HEK293 (cell line): ENCODE measurements around the gene CCNI.

Experiments used
- CTCF ChIA-PET: fragments of 350-600 bp; formaldehyde crosslinking; extraction: SDS; loops from one replicate; lab custom pipeline; 2021; ENCODE audit warnings: antibody characterized with exemption; lab: Yijun Ruan, JAX
- POLR2A ChIA-PET: fragments of 300-600 bp; formaldehyde crosslinking; extraction: SDS; loops from one replicate; lab custom pipeline; 2020; ENCODE audit warnings: antibody characterized with exemption, inconsistent platforms; lab: Yijun Ruan, JAX
- H3K27ac ChIP-seq: fragments of 200-500 bp; sonication (Bioruptor generic); 2 replicates; pipeline ENCODE4 v1.5.1; 2014; ENCODE audit warnings: low read depth, low read length, control low read depth, inconsistent platforms; ENCODE audit errors: extremely low read depth
- H3K36me3 ChIP-seq, 2 experiments: fragments of 200-500 bp in 1 of 2; sonication (Bioruptor generic) in 1 of 2; 1 replicate in 1 of 2; 2 replicates in 1 of 2; pipeline ENCODE4 v1.5.1; 2014 to 2017; ENCODE audit warnings: inconsistent platforms in 2 of 2, low read length in 2 of 2; ENCODE audit not compliant: control insufficient read depth in 2 of 2, insufficient read depth in 1 of 2
- H3K4me1 ChIP-seq: fragments of 200-500 bp; sonication (Bioruptor generic); 2 replicates; pipeline ENCODE4 v1.5.1; 2014; ENCODE audit warnings: mild to moderate bottlenecking, low read length, inconsistent platforms; ENCODE audit not compliant: control insufficient read depth, insufficient read depth
- H3K4me3 ChIP-seq: 2 replicates; pipeline ENCODE4 v1.5.1; 2011; ENCODE audit warnings: low read depth, mild to moderate bottlenecking, control low read depth, low read length, moderate library complexity
- H3K9me3 ChIP-seq: fragments of 200-500 bp; sonication (Bioruptor generic); 2 replicates; pipeline ENCODE4 v1.5.1; 2014; ENCODE audit warnings: low read depth, low read length, inconsistent platforms; ENCODE audit not compliant: control insufficient read depth, insufficient read depth
- GFI1B ChIP-seq: fragments of 450-650 bp; formaldehyde crosslinking; IDR thresholded peaks from 2 replicates; pipeline ENCODE4 v1.5.1; 2016; ENCODE audit warnings: missing biosample characterization, missing genetic modification characterization
- GLIS1 ChIP-seq: fragments of 450-650 bp; formaldehyde crosslinking; IDR thresholded peaks from 2 replicates; pipeline ENCODE4 v1.5.1; 2016; ENCODE audit warnings: missing biosample characterization, missing genetic modification characterization
- IKZF3 ChIP-seq: fragments of 450-650 bp; IDR thresholded peaks from 2 replicates; pipeline ENCODE4 v1.5.0; 2018; ENCODE audit warnings: missing biosample characterization, mild to moderate bottlenecking, missing genetic modification characterization, moderate library complexity
- KLF10 ChIP-seq: fragments of 450-650 bp; IDR thresholded peaks from 2 replicates; pipeline ENCODE4 v1.5.1; 2018; ENCODE audit warnings: missing biosample characterization, mild to moderate bottlenecking, missing genetic modification characterization
- MZF1 ChIP-seq: fragments of 450-650 bp; formaldehyde crosslinking; IDR thresholded peaks from 2 replicates; pipeline ENCODE4 v1.5.1; 2017; ENCODE audit warnings: missing biosample characterization, missing genetic modification characterization, borderline replicate concordance
- OSR2 ChIP-seq: fragments of 450-650 bp; formaldehyde crosslinking; IDR thresholded peaks from 2 replicates; pipeline ENCODE4 v1.5.1; 2016; ENCODE audit warnings: missing biosample characterization, missing genetic modification characterization
- ZFP3 ChIP-seq: fragments of 450-650 bp; formaldehyde crosslinking; IDR thresholded peaks from 2 replicates; pipeline ENCODE4 v1.5.1; 2016; ENCODE audit warnings: low read depth, missing biosample characterization, missing genetic modification characterization
- ZNF24 ChIP-seq: fragments of 450-650 bp; formaldehyde crosslinking; IDR thresholded peaks from 2 replicates; pipeline ENCODE4 v1.5.1; 2016; ENCODE audit warnings: missing biosample characterization, missing genetic modification characterization
- ZNF510 ChIP-seq: fragments of 450-650 bp; formaldehyde crosslinking; IDR thresholded peaks from 2 replicates; pipeline ENCODE4 v1.5.1; 2018; ENCODE audit warnings: mild to moderate bottlenecking, missing genetic modification characterization, missing biosample characterization; ENCODE audit not compliant: insufficient replicate concordance
- ZNF544 ChIP-seq: fragments of 450-650 bp; formaldehyde crosslinking; IDR thresholded peaks from 2 replicates; pipeline ENCODE4 v1.5.0; 2017; ENCODE audit warnings: missing biosample characterization, missing genetic modification characterization
- ZNF548 ChIP-seq: fragments of 450-650 bp; formaldehyde crosslinking; IDR thresholded peaks from 2 replicates; pipeline ENCODE4 v1.5.1; 2016; ENCODE audit warnings: missing biosample characterization, missing genetic modification characterization
- ZNF623 ChIP-seq: fragments of 450-650 bp; formaldehyde crosslinking; IDR thresholded peaks from 2 replicates; pipeline ENCODE4 v1.5.1; 2016; ENCODE audit warnings: missing biosample characterization, missing genetic modification characterization
- ZNF626 ChIP-seq: fragments of 450-650 bp; sonication (Bioruptor Pico); formaldehyde crosslinking; IDR thresholded peaks from 2 replicates; pipeline ENCODE4 v1.5.1; 2018; ENCODE audit warnings: missing biosample characterization, missing genetic modification characterization, inconsistent platforms
- ZNF670 ChIP-seq: fragments of 450-650 bp; formaldehyde crosslinking; IDR thresholded peaks from 2 replicates; pipeline ENCODE4 v1.5.1; 2016; ENCODE audit warnings: missing biosample characterization, missing genetic modification characterization, low read depth
- ZNF791 ChIP-seq: fragments of 450-650 bp; formaldehyde crosslinking; IDR thresholded peaks from 2 replicates; pipeline ENCODE4 v1.5.1; 2016; ENCODE audit warnings: missing biosample characterization, missing genetic modification characterization
- TF ChIP-seq, protein P1 (sequence below): fragments of 450-650 bp; formaldehyde crosslinking; IDR thresholded peaks from 2 replicates; pipeline ENCODE4 v1.5.1; 2016; ENCODE audit warnings: missing biosample characterization, missing genetic modification characterization
- TF ChIP-seq, protein P2 (sequence below): fragments of 450-650 bp; formaldehyde crosslinking; IDR thresholded peaks from 2 replicates; pipeline ENCODE4 v1.5.1; 2016; ENCODE audit warnings: missing biosample characterization, missing genetic modification characterization
- TF ChIP-seq, protein P3 (sequence below): fragments of 450-650 bp; formaldehyde crosslinking; IDR thresholded peaks from 2 replicates; pipeline ENCODE4 v1.5.1; 2017; ENCODE audit warnings: missing biosample characterization, missing genetic modification characterization

CCNI gene

DNA sequence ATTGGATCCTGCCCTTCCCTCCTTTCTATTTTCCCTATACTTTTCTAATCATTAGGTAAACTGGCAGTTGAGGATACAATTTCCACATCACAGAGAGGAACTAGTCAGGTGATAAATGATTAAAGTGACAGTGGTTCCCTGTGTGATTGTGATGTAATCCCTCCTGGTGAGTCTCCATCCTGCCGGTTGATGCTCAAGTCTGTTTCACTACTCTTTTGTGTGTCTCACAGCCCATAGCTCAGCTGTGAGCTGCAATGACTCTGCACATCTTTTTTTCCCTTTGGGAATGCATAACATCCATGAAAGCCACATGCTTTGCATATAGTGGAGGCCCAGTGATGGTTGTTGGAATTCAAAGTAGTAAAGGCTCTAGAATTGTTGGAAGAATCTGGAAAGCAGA is 60.4 kb downstream of the CCNI start (continued):
- TF ChIP-seq, protein P1, sequence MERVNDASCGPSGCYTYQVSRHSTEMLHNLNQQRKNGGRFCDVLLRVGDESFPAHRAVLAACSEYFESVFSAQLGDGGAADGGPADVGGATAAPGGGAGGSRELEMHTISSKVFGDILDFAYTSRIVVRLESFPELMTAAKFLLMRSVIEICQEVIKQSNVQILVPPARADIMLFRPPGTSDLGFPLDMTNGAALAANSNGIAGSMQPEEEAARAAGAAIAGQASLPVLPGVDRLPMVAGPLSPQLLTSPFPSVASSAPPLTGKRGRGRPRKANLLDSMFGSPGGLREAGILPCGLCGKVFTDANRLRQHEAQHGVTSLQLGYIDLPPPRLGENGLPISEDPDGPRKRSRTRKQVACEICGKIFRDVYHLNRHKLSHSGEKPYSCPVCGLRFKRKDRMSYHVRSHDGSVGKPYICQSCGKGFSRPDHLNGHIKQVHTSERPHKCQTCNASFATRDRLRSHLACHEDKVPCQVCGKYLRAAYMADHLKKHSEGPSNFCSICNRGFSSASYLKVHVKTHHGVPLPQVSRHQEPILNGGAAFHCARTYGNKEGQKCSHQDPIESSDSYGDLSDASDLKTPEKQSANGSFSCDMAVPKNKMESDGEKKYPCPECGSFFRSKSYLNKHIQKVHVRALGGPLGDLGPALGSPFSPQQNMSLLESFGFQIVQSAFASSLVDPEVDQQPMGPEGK (tag by site-specific recombination), result no peak
- TF ChIP-seq ZNF791, result no peak

DNA sequence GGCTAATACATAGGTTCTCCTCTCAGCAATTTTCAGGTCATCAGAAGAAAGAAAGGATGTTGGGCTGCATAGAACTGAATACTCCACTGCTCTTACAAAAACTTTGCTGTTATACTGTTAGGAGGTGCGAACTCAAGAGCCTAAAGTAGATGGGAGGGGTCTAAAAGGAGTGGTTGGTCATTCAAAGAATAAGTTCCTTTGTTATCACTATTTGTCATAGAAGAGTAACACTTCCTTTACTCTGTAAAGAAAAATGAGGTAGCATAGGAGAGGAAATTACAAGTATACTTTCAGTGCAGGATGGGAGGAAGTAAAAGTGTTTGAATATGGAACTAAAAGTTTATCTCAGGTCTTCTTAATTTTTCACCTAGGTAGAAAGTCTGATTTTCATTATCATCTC is 61.5 kb downstream of the CCNI start:
- ChIA-PET CTCF (no interaction called here), POLR2A (no interaction called here)
- Histone ChIP-seq H3K36me3 (peaks cover 0 to 58% of the 10 kb centered on the region in 2 experiments; a peak in 1 of 3 replicates), H3K9me3 (no peaks in the 10 kb centered on the region), H3K4me3 (no peak overlapping the region), H3K27ac (no peak overlapping the region), H3K4me1 (no peaks in the 10 kb centered on the region)
- TF ChIP-seq ZNF626 (no peak), ZNF623 (no peak), ZFP3 (tag by site-specific recombination) (no peak), IKZF3 (no peak), KLF10 (no peak), ZNF670 (tag by site-specific recombination) (no peak), ZNF548 (tag by site-specific recombination) (no peak), ZNF510 (no peak), OSR2 (tag by site-specific recombination) (no peak), GLIS1 (no peak), GFI1B (tag by site-specific recombination) (no peak), ZNF24 (tag by site-specific recombination) (no peak), MZF1 (tag by site-specific recombination) (no peak), ZNF544 (tag by site-specific recombination) (no peak)
- TF ChIP-seq, protein P2, sequence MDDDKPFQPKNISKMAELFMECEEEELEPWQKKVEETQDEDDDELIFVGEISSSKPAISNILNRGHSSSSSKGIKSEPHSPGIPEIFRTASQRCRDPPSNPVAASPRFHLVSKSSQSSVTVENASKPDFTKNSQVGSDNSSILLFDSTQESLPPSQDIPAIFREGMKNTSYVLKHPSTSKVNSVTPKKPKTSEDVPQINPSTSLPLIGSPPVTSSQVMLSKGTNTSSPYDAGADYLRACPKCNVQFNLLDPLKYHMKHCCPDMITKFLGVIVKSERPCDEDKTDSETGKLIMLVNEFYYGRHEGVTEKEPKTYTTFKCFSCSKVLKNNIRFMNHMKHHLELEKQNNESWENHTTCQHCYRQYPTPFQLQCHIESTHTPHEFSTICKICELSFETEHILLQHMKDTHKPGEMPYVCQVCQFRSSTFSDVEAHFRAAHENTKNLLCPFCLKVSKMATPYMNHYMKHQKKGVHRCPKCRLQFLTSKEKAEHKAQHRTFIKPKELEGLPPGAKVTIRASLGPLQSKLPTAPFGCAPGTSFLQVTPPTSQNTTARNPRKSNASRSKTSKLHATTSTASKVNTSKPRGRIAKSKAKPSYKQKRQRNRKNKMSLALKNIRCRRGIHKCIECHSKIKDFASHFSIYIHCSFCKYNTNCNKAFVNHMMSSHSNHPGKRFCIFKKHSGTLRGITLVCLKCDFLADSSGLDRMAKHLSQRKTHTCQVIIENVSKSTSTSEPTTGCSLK (tag by site-specific recombination), result no peak
- TF ChIP-seq, protein P3, sequence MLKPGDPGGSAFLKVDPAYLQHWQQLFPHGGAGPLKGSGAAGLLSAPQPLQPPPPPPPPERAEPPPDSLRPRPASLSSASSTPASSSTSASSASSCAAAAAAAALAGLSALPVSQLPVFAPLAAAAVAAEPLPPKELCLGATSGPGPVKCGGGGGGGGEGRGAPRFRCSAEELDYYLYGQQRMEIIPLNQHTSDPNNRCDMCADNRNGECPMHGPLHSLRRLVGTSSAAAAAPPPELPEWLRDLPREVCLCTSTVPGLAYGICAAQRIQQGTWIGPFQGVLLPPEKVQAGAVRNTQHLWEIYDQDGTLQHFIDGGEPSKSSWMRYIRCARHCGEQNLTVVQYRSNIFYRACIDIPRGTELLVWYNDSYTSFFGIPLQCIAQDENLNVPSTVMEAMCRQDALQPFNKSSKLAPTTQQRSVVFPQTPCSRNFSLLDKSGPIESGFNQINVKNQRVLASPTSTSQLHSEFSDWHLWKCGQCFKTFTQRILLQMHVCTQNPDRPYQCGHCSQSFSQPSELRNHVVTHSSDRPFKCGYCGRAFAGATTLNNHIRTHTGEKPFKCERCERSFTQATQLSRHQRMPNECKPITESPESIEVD (tag by site-specific recombination), result no peak
- TF ChIP-seq, protein P1 (tag by site-specific recombination), result no peak
